Bronchial epithelial cell (primary cell): ENCODE measurements around the gene IBSP. TPM values are rescaled to one million over a fixed set of nuclear protein-coding genes. Genes with fewer than 3 reads are reported as not detected.

Experiments used
- DNase-seq: peaks from one replicate; pipeline ENCODE4 v3.0.0-alpha.2; 2010; ENCODE audit warnings: low read depth
- FAIRE-seq: peaks from 2 replicates; lab custom pipeline; 2011; peaks lifted over from hg19 to GRCh38; lab: Jason Lieb, UNC
- H3K27me3 ChIP-seq: 2 replicates; pipeline ENCODE4 v1.5.1; 2011; ENCODE audit warnings: low read length; ENCODE audit not compliant: control insufficient read depth, insufficient read depth
- H3K36me3 ChIP-seq: 2 replicates; pipeline ENCODE4 v1.5.1; 2011; ENCODE audit warnings: low read length; ENCODE audit not compliant: control insufficient read depth, insufficient read depth
- H3K4me3 ChIP-seq: 2 replicates; pipeline ENCODE4 v1.5.1; 2011; ENCODE audit warnings: mild to moderate bottlenecking, low read depth, low read length, control low read depth
- CTCF ChIP-seq: IDR thresholded peaks from 2 replicates; pipeline ENCODE4 v1.5.1; 2011; ENCODE audit warnings: mild to moderate bottlenecking, moderate library complexity, low read length, control low read depth, inconsistent platforms; ENCODE audit not compliant: insufficient read depth, severe bottlenecking
- total RNA-seq: library from RNA; depleted of rRNA; stranded (reverse); fragments of >200 nt; gene quantifications from 2 replicates; pipeline ENCODE4 v1.2.1, GENCODE V29; 2014

The IBSP gene
- total RNA-seq, 1 donor from 2014 or later: not detected

GRCh38 chr4:87783781-87784180 is 15.6 kb upstream of the IBSP start:
- Histone ChIP-seq H3K4me3 (no peak overlapping the region), H3K27me3 (no peaks in the 10 kb centered on the region), H3K36me3 (no peaks in the 10 kb centered on the region)
- no peak for TF ChIP-seq CTCF
- FAIRE-seq (no peak), DNase-seq (no peak)

GRCh38 chr4:87785731-87786509 is 13.4 kb upstream of the IBSP start:
- H3K36me3 ChIP-seq: no peaks in the 10 kb centered on the region
- no peak for FAIRE-seq

GRCh38 chr4:87802858-87803257 is 3.5 kb downstream of the IBSP start:
- Histone ChIP-seq H3K36me3 (no peaks in the 10 kb centered on the region), H3K4me3 (no peak overlapping the region), H3K27me3 (no peaks in the 10 kb centered on the region)
- FAIRE-seq (no peak), DNase-seq (no peak)
- TF ChIP-seq CTCF: no peak

More at GRCh38 chr4:87785731-87786509, 13.4 kb upstream of the IBSP start:
- DNase-seq: no peak
- H3K4me3 ChIP-seq: no peak overlapping the region
- no peaks in the 10 kb centered on the region for H3K27me3 ChIP-seq
- TF ChIP-seq CTCF: no peak

- FAIRE-seq: no peak
- no peaks in the 10 kb centered on the region for H3K27me3 ChIP-seq
- no peaks in the 10 kb centered on the region for H3K36me3 ChIP-seq
- TF ChIP-seq CTCF: no peak
- no peak overlapping the region for H3K4me3 ChIP-seq
- DNase-seq: no peak
These were observed 4.1 kb downstream of the IBSP start for GRCh38 chr4:87803421-87803820.

GRCh38 chr4:87804871-87805270 is 5.5 kb downstream of the IBSP start:
- H3K27me3 ChIP-seq: no peaks in the 10 kb centered on the region
- no peak for TF ChIP-seq CTCF
- H3K36me3 ChIP-seq: no peaks in the 10 kb centered on the region
- no peak for DNase-seq
- H3K4me3 ChIP-seq: no peak overlapping the region
- no peak for FAIRE-seq
